T-helper 1 cell treated with Interleukin-12 subunit alpha and Interleukin-12 subunit beta and Interleukin-4 antibody, amounts not matched to agents 30 μg/mL and 1 μg/mL, for 36 hours (primary cell): ENCODE measurements around the gene AKT3.

Experiments used
- H3K27ac Mint-ChIP-seq: one replicate; pipeline ENCODE4 v1.8.0; 2021; ENCODE audit warnings: mild to moderate bottlenecking, mixed read lengths
- H3K27me3 Mint-ChIP-seq: one replicate; pipeline ENCODE4 v1.8.0; 2021; ENCODE audit warnings: low read depth, mixed read lengths
- H3K36me3 Mint-ChIP-seq: one replicate; pipeline ENCODE4 v1.8.0; 2021; ENCODE audit warnings: low read depth, mixed read lengths
- H3K4me1 Mint-ChIP-seq: one replicate; pipeline ENCODE4 v1.8.0; 2021; ENCODE audit warnings: low read depth, mixed read lengths
- H3K4me3 Mint-ChIP-seq: one replicate; pipeline ENCODE4 v1.8.0; 2021; ENCODE audit warnings: mild to moderate bottlenecking, moderate library complexity, mixed read lengths
- H3K9me3 Mint-ChIP-seq: one replicate; pipeline ENCODE4 v1.8.0; 2021; ENCODE audit warnings: mixed read lengths

Gene AKT3

DNA sequence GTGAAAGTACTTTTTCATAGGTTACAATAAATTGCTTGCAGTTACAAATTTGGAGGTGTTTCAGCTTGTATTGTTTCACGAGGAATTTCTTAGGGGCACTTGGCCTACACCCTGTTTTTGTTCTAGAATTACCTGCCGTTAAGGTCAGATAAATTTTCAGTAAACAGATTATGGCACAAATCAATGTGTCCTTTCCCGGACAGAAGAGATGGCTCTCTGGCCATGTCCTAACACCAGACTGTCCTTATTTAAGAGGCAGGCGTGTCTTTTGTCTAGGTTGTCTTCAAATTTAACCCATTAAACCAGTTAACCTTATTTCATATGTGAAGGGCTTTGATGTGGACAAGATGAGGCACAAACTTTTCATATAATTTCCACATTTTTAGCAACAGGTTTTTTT lies 350.8 kb downstream of the AKT3 start:
- H3K27me3 Mint-ChIP-seq: no peaks in the 10 kb centered on the region
- no peak overlapping the region for H3K27ac Mint-ChIP-seq
- no peaks in the 10 kb centered on the region for H3K9me3 Mint-ChIP-seq
- H3K4me3 Mint-ChIP-seq: no peak overlapping the region
- peaks cover 4% of the 10 kb centered on the region for H3K36me3 Mint-ChIP-seq
- H3K4me1 Mint-ChIP-seq: peaks cover 4% of the 10 kb centered on the region

DNA sequence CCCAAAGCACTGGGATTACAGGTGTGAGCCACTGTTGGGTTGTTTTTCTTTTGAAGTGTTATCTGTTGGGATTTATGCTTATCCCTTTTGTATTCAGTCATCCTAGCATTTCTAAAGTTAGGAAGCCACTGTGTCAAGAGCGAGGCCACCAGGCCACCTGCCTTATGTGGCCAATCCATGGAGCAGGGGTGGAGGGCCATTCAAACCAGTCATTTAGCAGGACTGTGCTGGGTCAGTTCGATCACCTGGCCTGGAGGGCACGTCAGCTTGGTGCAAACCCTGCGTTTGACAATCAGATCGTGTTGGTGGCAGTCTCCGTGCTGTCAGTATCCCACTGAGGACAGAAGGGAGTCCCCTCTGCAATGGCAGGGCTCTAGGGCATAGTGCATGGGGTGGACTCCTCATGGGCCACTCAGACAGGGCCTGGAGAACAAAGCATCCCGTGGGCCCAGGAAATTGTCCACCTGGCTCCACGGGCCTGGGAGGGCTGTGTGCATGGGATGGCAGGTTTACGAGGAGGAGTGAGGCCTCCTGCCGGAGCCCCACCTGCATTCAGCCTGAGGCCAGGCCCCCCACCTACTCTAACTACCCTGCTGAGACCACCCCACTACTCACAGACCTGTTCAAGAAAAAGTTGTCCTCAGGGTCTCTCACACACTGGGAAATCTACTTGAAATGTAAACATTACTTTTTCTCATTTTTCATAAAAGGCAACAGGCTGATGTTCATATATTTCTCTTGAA lies 351.9 kb downstream of the AKT3 start:
- Mint-ChIP-seq H3K9me3 (no peaks in the 10 kb centered on the region), H3K27ac (no peak overlapping the region), H3K4me1 (peaks cover 4% of the 10 kb centered on the region), H3K27me3 (no peaks in the 10 kb centered on the region), H3K4me3 (no peak overlapping the region), H3K36me3 (peaks cover 3% of the 10 kb centered on the region)

DNA sequence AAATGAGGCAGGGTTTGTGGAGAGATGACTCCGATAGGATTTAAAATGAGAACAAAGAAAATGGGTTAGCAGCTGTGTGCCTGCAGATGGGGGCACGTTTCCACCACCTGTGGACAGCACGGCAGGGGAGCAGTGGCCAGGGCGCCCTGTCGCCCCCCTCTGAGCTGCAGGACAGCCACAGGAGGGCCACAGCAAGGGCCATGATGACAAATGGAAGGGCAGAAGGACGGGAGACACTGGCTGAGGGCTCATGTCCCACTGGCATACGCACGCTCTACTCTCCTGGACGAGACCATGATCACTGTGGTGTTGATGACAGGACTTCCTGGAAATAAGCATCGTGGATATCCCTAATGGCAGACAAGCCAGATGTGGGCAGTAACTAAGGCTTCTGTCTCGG lies 353.2 kb downstream of the AKT3 start:
- Mint-ChIP-seq H3K27ac (no peak overlapping the region), H3K4me3 (no peak overlapping the region), H3K4me1 (peaks cover 2% of the 10 kb centered on the region), H3K27me3 (no peaks in the 10 kb centered on the region), H3K9me3 (no peaks in the 10 kb centered on the region), H3K36me3 (no peaks in the 10 kb centered on the region)

DNA sequence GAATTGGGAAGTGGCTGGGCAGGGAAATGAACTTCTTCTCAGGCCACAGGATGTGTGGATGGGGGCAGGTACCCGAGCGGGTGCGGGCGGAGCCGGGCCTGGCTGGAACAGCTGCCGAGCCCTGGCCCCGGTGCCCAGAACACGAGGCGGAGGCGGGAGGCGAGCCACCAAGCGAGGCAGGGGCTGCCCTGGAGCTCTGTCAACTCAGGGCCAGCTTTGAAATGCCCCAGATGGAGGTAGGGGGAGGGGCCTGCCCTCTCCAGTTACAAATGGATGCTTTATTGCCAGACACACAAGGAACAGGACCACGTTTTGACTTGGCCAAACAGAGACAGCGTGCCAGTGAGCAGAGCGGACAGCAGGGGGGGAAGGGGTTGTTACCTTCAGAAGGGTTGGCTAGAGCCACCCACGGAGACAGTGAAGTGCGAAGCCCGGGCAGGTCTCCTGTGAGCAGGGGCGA lies 353.8 kb downstream of the AKT3 start:
- Mint-ChIP-seq H3K27me3 (no peaks in the 10 kb centered on the region), H3K4me1 (peaks cover 2% of the 10 kb centered on the region), H3K4me3 (no peak overlapping the region), H3K36me3 (no peaks in the 10 kb centered on the region), H3K27ac (no peak overlapping the region), H3K9me3 (no peaks in the 10 kb centered on the region)

DNA sequence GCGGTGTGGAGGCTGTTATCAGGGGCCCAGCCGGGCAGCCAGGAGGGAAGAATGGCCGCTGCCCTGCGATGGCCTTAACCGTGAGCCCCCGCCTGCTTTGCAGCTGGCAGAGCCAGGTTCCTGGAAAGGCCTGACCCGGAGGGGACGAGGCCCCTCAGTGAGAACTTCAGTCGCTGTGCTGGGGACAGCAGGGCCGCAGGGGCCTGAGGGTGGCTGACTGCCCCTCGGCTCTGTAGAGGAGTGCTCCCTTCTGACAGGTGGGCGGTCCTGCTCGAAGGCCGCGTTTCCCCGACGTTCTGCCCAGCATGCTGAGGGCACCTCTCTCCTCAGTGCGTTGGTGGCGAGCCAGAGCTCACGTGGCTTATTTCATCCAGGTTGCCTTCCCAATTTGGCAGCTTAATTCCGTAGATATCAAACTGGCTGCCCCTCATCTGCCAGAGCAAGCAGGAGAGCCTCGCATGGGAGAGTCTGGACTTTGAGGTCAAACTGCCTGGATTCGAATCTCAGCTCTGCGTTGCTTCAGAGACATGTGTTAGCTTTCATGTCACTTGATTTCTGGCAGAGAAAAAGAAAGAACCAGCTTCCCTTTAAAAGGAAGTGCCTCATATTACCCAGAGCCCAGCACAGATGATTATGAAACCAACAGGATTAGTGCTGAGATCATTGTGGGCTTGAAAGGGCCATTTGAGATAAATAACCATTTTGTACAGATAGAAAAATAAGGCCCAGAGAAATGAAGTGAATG lies 354.4 kb downstream of the AKT3 start:
- Mint-ChIP-seq H3K36me3 (no peaks in the 10 kb centered on the region), H3K27me3 (no peaks in the 10 kb centered on the region), H3K4me1 (peaks cover 2% of the 10 kb centered on the region), H3K27ac (no peak overlapping the region), H3K4me3 (no peak overlapping the region), H3K9me3 (no peaks in the 10 kb centered on the region)

DNA sequence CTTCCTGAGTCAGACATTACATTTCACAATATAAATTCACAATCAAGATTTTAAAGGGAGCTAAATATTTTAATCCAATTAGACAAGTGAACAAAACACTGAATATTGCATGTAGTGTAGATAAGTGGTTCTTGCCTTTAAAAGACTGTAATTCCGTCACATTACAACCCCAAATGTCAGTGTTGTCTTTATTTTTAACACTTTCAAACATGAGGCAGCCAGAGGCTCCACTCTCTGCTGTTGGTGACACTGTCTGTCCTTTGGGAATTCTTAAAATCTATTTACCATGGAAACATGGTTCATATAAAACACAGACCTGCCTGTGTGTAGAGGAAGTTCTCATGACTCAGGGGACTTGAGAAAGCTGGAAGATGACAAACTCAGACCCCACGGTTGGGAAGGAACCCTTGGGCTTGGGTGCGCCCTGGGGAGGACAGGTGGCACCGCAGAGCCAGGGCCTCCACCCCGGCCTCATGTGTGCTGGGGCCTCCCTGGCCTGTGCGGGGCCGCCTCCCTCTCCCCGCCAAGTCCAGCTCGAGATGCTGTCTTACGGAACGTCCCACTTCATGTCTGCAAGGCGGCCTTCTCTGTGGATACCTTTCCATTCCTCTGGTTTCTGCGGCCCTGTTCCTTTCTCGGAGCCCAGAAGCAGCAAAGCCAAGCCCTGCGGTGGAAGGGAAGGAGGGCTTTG lies 355.2 kb downstream of the AKT3 start:
- Mint-ChIP-seq H3K4me3 (no peak overlapping the region), H3K27me3 (no peaks in the 10 kb centered on the region), H3K27ac (no peak overlapping the region), H3K9me3 (no peaks in the 10 kb centered on the region), H3K36me3 (no peaks in the 10 kb centered on the region), H3K4me1 (peaks cover 2% of the 10 kb centered on the region)

DNA sequence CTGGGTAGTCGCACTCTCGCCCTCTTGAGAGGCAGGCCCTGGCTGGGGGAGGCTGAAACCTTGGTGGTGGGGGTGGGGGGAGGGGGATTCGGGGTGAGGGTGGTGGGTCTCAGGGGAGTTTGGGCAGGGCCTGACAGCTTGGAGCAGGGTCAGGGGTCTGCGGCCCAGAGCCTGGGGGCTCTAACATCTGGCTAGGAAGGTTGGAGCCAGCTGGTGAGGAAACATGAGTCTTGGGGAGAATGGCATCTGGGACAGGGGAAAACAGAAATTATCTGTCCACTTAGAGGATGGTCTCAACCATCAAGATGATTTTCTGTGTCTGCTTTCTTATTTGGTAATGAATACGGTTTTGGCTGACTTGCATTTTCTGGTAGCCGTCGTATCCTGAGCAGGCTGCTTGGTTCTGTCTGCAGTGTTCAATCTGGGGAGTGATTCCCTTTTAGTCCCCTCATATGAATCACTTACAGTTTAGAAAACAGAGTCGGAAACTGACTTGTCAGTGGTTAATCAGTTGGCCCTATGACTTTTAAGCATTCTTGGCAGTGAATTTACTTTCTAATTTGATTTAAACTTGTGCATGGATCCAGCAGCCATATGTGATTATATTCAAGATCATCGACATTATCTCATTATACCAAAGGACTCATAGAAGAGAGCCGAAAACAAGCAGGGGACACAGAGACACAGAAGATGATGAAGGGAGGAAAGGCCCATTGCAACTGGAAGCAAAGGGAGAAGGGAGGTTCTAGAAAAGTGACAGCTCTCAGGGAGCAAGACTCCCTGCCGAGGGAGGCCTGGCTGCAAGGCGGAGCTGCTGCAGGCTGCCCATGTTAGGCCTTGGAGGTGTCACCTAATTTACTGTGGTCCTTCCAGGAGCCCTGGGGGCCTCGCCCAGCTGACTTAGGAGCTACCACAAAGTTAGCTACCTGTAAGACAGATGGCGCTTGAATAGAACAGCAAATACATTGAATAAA lies 356.6 kb downstream of the AKT3 start:
- H3K36me3 Mint-ChIP-seq: no peaks in the 10 kb centered on the region
- H3K4me1 Mint-ChIP-seq: peaks cover 2% of the 10 kb centered on the region
- no peaks in the 10 kb centered on the region for H3K27me3 Mint-ChIP-seq
- H3K4me3 Mint-ChIP-seq: no peak overlapping the region
- no peak overlapping the region for H3K27ac Mint-ChIP-seq
- no peaks in the 10 kb centered on the region for H3K9me3 Mint-ChIP-seq

DNA sequence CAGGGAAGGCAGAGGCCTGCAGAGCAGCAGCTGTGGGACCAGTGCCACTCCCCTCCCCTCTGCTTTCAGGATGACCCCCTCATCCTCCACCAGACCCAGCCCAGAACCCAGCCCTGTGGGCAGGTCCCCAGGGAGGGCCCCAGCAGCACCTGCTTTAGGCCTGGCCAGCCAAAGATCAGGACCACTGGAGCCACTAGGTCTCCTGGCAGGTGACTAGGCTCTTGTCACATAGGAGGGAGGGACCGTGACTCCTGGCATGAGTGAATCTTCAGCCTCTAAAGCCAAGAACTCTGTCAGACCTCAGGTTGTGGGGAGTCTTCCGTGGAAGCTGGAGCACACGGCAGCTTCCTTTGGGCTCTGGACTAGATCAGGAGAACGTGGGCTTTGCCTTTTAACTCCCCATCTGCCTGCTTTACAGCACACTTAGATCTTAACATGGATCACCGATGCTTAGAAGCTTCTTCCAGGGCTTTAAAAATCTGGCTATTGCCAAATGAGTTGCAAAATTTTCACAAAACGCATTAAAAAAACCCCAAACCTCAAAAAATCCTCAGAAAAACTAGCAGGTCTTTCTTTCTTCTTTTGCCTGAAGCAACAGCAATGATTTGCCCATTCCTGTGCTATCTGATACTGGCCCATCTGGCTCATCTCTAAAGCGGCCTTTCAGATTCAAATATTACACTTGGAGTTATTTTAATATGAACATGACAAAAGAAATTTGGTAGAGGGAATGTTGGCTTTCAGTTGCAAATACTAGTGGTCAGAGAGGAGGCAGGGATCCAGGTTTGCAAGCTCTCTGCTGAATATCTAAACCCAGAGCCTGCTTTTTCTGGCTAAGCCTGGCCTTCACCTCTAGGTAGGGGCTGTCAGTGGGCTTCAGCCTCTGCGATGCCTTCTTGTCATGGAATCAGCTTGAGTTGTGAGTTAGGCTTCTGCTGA lies 359.0 kb downstream of the AKT3 start:
- H3K4me3 Mint-ChIP-seq: no peak overlapping the region
- no peak overlapping the region for H3K27ac Mint-ChIP-seq
- H3K4me1 Mint-ChIP-seq: peaks cover 2% of the 10 kb centered on the region
- H3K36me3 Mint-ChIP-seq: no peaks in the 10 kb centered on the region
- H3K9me3 Mint-ChIP-seq: no peaks in the 10 kb centered on the region
- H3K27me3 Mint-ChIP-seq: no peaks in the 10 kb centered on the region

DNA sequence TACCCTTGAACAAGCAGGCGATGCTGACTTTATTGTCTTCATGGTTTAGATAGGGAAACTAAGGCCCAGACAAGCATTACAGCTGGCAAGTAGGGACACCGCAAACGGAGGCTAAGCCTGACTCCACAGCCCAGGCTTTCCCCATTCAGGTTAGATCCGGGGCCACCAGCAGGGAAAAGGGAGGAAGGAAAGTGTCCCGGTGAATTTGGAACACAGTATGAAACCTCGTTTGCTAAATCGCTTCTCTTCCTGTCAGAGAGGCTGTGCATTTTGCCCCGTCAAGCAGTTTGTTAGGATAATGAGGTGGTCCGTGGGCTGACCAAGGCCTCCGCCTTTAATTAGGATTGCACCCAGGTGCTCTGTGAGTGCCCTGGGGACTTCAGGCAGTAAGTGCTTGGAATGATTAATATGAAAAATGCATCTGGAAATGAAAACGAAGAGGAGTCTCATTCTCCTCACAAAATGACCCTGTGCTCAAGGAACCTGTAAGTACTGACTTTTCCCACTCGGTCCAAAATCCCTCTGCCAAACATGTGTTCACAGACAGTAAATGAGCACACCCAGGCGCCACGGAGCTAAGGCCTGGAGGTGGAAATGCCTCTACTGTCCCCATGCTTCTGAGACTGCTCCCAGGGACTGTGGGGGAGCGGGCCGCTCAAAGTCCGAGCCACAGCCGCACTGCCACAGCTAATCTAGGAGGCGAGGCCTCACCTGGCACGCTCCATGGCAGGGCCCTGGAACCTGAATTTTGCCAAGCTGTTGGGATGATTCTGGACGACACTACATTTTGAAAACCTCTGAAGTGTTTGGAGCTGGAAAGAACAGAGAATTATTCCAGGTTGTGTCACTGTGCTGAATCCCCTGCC lies 360.1 kb downstream of the AKT3 start:
- Mint-ChIP-seq H3K4me3 (no peak overlapping the region), H3K9me3 (no peaks in the 10 kb centered on the region), H3K4me1 (no peaks in the 10 kb centered on the region), H3K36me3 (no peaks in the 10 kb centered on the region), H3K27me3 (no peaks in the 10 kb centered on the region), H3K27ac (no peak overlapping the region)

DNA sequence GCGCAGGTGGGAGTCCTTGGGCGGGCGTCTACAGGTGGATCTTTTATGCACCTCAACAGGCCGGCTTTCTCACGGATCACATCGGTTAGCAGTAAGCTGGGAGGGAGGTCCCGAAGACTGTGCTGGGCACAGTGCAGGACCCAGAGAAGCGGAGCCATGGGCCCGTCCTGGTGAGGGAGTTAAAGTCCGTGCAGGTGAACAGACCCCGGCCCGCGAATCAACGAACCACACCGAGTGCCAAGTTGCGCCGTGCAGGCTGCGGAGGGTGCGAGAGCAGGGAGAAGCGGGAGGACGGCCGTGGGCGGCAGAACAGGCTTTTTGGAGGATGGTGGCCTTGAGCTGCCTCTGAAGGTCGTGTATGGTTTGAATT lies 360.9 kb downstream of the AKT3 start:
- no peaks in the 10 kb centered on the region for H3K4me1 Mint-ChIP-seq
- no peaks in the 10 kb centered on the region for H3K27me3 Mint-ChIP-seq
- H3K9me3 Mint-ChIP-seq: no peaks in the 10 kb centered on the region
- H3K27ac Mint-ChIP-seq: no peak overlapping the region
- no peaks in the 10 kb centered on the region for H3K36me3 Mint-ChIP-seq
- no peak overlapping the region for H3K4me3 Mint-ChIP-seq

DNA sequence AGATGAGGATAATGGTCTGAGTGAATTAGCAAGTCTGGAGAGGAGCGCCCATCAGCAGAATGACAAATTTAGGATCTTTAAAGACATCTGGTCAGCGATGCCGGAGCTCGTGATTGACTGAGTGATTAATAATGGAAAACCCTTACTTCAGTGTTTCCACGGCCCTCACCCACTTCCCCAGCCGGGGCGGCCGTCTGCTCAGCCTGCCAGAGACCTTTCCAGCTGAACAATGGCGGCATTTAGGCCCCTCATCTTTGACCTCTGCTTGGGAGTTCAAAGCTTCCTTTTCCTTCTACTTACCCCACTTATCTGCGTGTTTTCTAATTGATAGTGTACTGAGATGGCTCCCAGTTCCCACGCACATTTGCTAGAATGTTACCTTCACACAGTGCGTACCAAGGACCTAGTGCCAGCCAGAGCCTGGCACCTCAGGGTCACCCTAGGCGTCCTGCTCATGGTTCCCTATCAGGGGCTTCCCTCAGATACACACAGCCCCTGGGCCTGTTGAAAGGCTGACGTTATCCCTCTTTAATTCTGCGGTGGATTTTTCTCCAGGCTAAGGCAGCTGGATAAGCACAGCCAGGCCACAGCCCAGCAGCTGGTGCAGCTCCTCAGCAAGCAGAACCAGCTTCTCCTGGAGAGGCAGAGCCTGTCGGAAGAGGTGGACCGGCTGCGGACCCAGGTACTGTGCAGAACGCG lies 361.4 kb downstream of the AKT3 start:
- H3K4me3 Mint-ChIP-seq: no peak overlapping the region
- H3K27ac Mint-ChIP-seq: no peak overlapping the region
- H3K36me3 Mint-ChIP-seq: no peaks in the 10 kb centered on the region
- H3K4me1 Mint-ChIP-seq: peaks cover 3% of the 10 kb centered on the region
- no peaks in the 10 kb centered on the region for H3K9me3 Mint-ChIP-seq
- H3K27me3 Mint-ChIP-seq: no peaks in the 10 kb centered on the region

DNA sequence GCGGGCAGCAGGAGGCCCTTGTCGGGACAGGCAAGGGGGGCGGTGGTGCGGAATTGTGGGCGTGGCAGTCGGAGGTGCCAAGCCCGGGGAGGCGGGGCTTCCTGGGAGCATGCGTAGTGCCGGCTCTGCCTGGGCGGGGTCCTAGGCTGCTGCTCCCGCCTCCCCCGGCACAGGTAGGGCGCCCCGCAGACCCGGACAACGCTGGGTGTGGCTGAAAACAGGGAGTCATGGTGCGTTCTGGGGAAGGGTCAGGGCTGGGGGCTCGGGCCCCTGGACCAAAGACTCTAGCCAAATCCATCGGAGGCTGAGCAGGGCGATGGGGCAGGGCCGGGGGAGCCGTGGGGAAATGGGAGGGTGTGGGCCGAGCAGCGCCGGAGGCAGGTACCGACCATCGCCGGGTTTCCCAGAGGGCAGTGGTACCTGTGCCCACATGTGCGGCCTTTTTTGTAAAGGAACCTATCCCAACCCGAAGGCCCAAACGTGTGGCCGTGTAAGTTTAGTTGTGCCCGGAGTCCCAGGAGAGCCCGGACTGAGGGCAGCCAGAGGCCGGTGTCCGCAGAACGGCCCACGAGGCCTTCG lies 362.3 kb downstream of the AKT3 start:
- no peaks in the 10 kb centered on the region for H3K9me3 Mint-ChIP-seq
- H3K36me3 Mint-ChIP-seq: no peaks in the 10 kb centered on the region
- no peak overlapping the region for H3K4me3 Mint-ChIP-seq
- H3K4me1 Mint-ChIP-seq: peaks cover 6% of the 10 kb centered on the region
- no peak overlapping the region for H3K27ac Mint-ChIP-seq
- peaks cover 2% of the 10 kb centered on the region for H3K27me3 Mint-ChIP-seq
